ENCODE results near the gene ZNF444.

GRCh38 chr19:56163097-56163496 lies 22.0 kb downstream of the ZNF444 start:
- TF ChIP-seq CTCF (IDR thresholded peaks at IDR 0.05) (no peak), EP300 (IDR thresholded peaks at IDR 0.05) (no peak)

Data from sigmoid colon (tissue), 4 donors.